CD4-positive, alpha-beta T cell (primary cell): ENCODE measurements around the gene SDC4. TPM values are rescaled to one million over a fixed set of nuclear protein-coding genes. Genes with fewer than 3 reads are reported as not detected.

ENCODE experiments used
- ATAC-seq: fragments of 200-7000 bp; cut with Tn5 transposase; one replicate; pipeline ENCODE4 v1.10.0; 2022; ENCODE audit warnings: mild to moderate bottlenecking; ENCODE audit not compliant: poor library complexity
- CTCF ChIA-PET: fragments of 350-600 bp; sonication (Branson Sonifier 250); formaldehyde crosslinking; loops from one replicate; lab custom pipeline; 2021; ENCODE audit warnings: antibody characterized with exemption, inconsistent platforms; lab: Charles Lee
- POLR2A ChIA-PET: fragments of 350-600 bp; sonication (Branson Sonifier 250); formaldehyde crosslinking; loops from one replicate; lab custom pipeline; 2021; ENCODE audit warnings: antibody characterized with exemption, inconsistent platforms; lab: Charles Lee
- DNase-seq, 14 experiments: peaks; one replicate each; pipeline ENCODE4 v3.0.0-alpha.2; 2013 to 2020; ENCODE audit warnings: mixed read lengths in 2 of 14
- H3K27ac ChIP-seq, 2 donors: one replicate each; pipeline versions ENCODE4 v1.5.1 to v1.7.0; 2013; ENCODE audit warnings: low read length in 2 of 2, low read depth in 1 of 2, mild to moderate bottlenecking in 1 of 2
- H3K27me3 ChIP-seq, 2 experiments: 1 replicate in 1 of 2; 2 replicates in 1 of 2; pipeline versions ENCODE4 v1.6.1 to v1.7.0; 2013; ENCODE audit warnings: low read length in 2 of 2, control low read depth in 1 of 2, mild to moderate bottlenecking in 1 of 2, moderate library complexity in 1 of 2; ENCODE audit not compliant: insufficient read depth in 2 of 2, control insufficient read depth in 1 of 2
- H3K36me3 ChIP-seq: one replicate; pipeline ENCODE4 v1.6.1; 2013; ENCODE audit warnings: low read length, control low read depth; ENCODE audit not compliant: insufficient read depth
- H3K4me1 ChIP-seq: one replicate; pipeline ENCODE4 v1.6.1; 2013; ENCODE audit warnings: low read length, control low read depth; ENCODE audit not compliant: insufficient read depth
- H3K4me3 ChIP-seq: one replicate; pipeline ENCODE4 v1.5.1; 2013; ENCODE audit warnings: mild to moderate bottlenecking, low read length, moderate library complexity
- H3K9me3 ChIP-seq, 2 experiments: 1 replicate in 1 of 2; 2 replicates in 1 of 2; pipeline versions ENCODE4 v1.6.1 to v1.7.0; 2013; ENCODE audit warnings: low read length in 2 of 2, mild to moderate bottlenecking in 2 of 2, control low read depth in 1 of 2, moderate library complexity in 1 of 2; ENCODE audit not compliant: control insufficient read depth in 1 of 2, insufficient read depth in 1 of 2
- H3K27ac Mint-ChIP-seq: one replicate; pipeline ENCODE4 v1.8.0; 2020; ENCODE audit warnings: mixed read lengths
- H3K27me3 Mint-ChIP-seq: one replicate; pipeline ENCODE4 v1.8.0; 2021; ENCODE audit warnings: mixed read lengths
- H3K36me3 Mint-ChIP-seq: one replicate; pipeline ENCODE4 v1.8.0; 2021; ENCODE audit warnings: low read depth, mixed read lengths
- H3K4me1 Mint-ChIP-seq: one replicate; pipeline ENCODE4 v1.8.0; 2021; ENCODE audit warnings: low read depth, mixed read lengths
- H3K4me3 Mint-ChIP-seq: one replicate; pipeline ENCODE4 v1.8.0; 2020; ENCODE audit warnings: mild to moderate bottlenecking, mixed read lengths
- H3K9me3 Mint-ChIP-seq: one replicate; pipeline ENCODE4 v1.8.0; 2020; ENCODE audit warnings: mixed read lengths
- CTCF ChIP-seq: fragments of 200-600 bp; IDR thresholded peaks from one replicate; pipeline ENCODE4 v1.8.0; 2022; ENCODE audit warnings: antibody characterized with exemption, mild to moderate bottlenecking
- intact Hi-C, 2 experiments: fragments of 100-400 bp; cut with DNase I in 1 of 2; cut with micrococcal nuclease in 1 of 2; formaldehyde crosslinking; loops; one replicate each; pipeline versions ENCODE4 v1.15.1 to v1.9.0; 2023 to 2025; cut with DNase I, micrococcal nuclease
- total RNA-seq, 174 experiments: library from RNA in 2 of 174; stranded (reverse) in 2 of 174; gene quantifications; one replicate each; pipeline ENCODE4 v1.2.3 and lab custom pipeline; 2021 to 2026

SDC4 gene
- total RNA-seq, 2 experiments from 2014 or later: 1.0 to 1.1 TPM

- no peak for TF ChIP-seq CTCF
- Histone ChIP-seq H3K27ac (no peak overlapping the region), H3K4me1 (peaks cover 17% of the 10 kb centered on the region), H3K9me3 (no peaks in the 10 kb centered on the region), H3K4me3 (no peak overlapping the region), H3K27me3 (peaks cover 15 to 23% of the 10 kb centered on the region in 2 experiments), H3K36me3 (no peaks in the 10 kb centered on the region)
- Mint-ChIP-seq H3K27me3 (peaks cover 60% of the 10 kb centered on the region), H3K4me1 (no peaks in the 10 kb centered on the region), H3K36me3 (no peaks in the 10 kb centered on the region), H3K27ac (no peak overlapping the region), H3K4me3 (peak overlapping the region; percentile 55), H3K9me3 (no peaks in the 10 kb centered on the region)
- POLR2A ChIA-PET: no interaction called here
- DNase-seq (no peak), ATAC-seq (no peak)
- CTCF ChIA-PET: interaction anchor here (1.0 to 2.5 kb wide), 6 partner anchors 10 to 479 kb away, joined by 3 to 9 read pairs (median 6); no protein-coding TSS in a partner anchor
- intact Hi-C loops: loop anchor here (2.0 to 5.0 kb wide), 6 partner anchors 195 to 604 kb away; partner anchors contain the start of gene PABPC1L (in 1 of the 2)
Observed at GRCh38 chr20:45291526-45291925, 56.7 kb downstream of the SDC4 start.

- POLR2A ChIA-PET: interaction anchor here (0.9 kb wide), 1 partner anchor 247 kb away, joined by 3 read pairs; no protein-coding TSS in a partner anchor
- Mint-ChIP-seq H3K36me3 (no peaks in the 10 kb centered on the region), H3K4me1 (no peaks in the 10 kb centered on the region), H3K4me3 (no peak overlapping the region), H3K27ac (no peak overlapping the region), H3K9me3 (no peaks in the 10 kb centered on the region), H3K27me3 (peaks cover 59% of the 10 kb centered on the region)
- DNase-seq: peak; percentile 37 to 79 (median 58)
- Histone ChIP-seq H3K27me3 (peaks cover 13 to 23% of the 10 kb centered on the region in 2 experiments), H3K4me1 (peaks cover 17% of the 10 kb centered on the region), H3K4me3 (no peak overlapping the region), H3K9me3 (no peaks in the 10 kb centered on the region), H3K27ac (no peak overlapping the region), H3K36me3 (no peaks in the 10 kb centered on the region)
- CTCF ChIA-PET: interaction anchor here (0.7 to 2.5 kb wide), 10 partner anchors 10 to 480 kb away, joined by 3 to 9 read pairs (median 4); no protein-coding TSS in a partner anchor
- intact Hi-C loops: loop anchor here (2.0 to 5.0 kb wide), 6 partner anchors 194 to 604 kb away; partner anchors contain the start of gene PABPC1L (in 1 of the 2)
- TF ChIP-seq CTCF: peak; percentile 71
- peak; percentile 50 for ATAC-seq
Observed at GRCh38 chr20:45290677-45291355, 57.4 kb downstream of the SDC4 start.

DNA sequence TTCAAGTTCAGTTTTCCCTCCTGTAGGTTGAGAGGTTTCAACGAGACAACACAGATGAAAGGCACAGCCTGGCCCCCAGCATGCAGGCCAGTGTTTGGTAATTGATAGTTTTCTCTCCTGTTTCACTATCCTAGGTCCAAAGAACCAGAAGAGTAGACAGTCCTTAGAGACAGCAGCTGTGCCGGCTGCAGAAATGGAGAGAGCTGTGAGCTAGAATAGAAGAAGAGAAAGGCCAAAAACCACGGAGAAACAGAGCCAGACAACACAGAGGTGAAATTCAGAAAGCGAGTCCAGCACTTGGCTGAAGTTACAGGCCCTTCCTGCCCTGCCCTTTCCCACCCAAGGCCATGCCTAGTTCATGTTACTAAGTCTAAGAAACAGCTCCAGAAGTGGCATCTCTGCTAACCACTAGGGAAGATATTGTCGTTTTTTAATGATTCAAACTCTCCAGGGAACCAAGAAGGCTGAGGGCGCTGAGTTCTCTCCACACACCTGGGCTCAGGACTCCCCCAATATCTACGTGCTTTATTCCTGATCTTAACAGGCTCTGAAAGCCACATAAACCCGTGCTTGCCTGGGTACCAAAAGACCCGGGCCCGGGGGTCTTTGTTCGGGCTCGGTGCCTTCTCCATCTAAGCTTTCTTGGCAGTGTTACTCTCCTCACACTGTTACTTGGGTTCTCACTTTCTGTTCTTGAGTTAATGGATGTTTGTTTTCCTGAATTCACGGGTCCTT lies 58.1 kb downstream of the SDC4 start:
- intact Hi-C loops: loop anchor here (2.0 to 5.0 kb wide), 6 partner anchors 193 to 603 kb away; partner anchors contain the start of gene PABPC1L (in 1 of the 2)
- peaks cover 62% of the 10 kb centered on the region for H3K27me3 Mint-ChIP-seq
- no peak overlapping the region for H3K27ac Mint-ChIP-seq
- H3K4me3 Mint-ChIP-seq: no peak overlapping the region
- Histone ChIP-seq H3K27me3 (peaks cover 10 to 23% of the 10 kb centered on the region in 2 experiments), H3K27ac (no peak overlapping the region), H3K4me3 (no peak overlapping the region), H3K36me3 (no peaks in the 10 kb centered on the region), H3K4me1 (peaks cover 17% of the 10 kb centered on the region), H3K9me3 (no peaks in the 10 kb centered on the region)
- H3K36me3 Mint-ChIP-seq: no peaks in the 10 kb centered on the region
- TF ChIP-seq CTCF: no peak
- POLR2A ChIA-PET: interaction anchor here (0.9 kb wide), 1 partner anchor 246 kb away, joined by 3 read pairs; no protein-coding TSS in a partner anchor
- H3K9me3 Mint-ChIP-seq: no peaks in the 10 kb centered on the region
- DNase-seq (no peak), ATAC-seq (no peak)
- H3K4me1 Mint-ChIP-seq: no peaks in the 10 kb centered on the region
- CTCF ChIA-PET: interaction anchor here (0.7 to 2.5 kb wide), 10 partner anchors 11 to 481 kb away, joined by 3 to 9 read pairs (median 4); no protein-coding TSS in a partner anchor
